GM19397 (cell line): ENCODE data around the gene GJD3.
"Not testable (repeated sequence)": the region's sequence is repeated elsewhere in the genome, so short reads cannot be mapped to it uniquely, and the experiment has no call there.

Experiments
- ATAC-seq: cut with Tn5 transposase; IDR thresholded peaks from one replicate; pipeline ENCODE4 v1.9.1; 2021; ENCODE audit warnings: mild to moderate bottlenecking, moderate library complexity; ENCODE audit not compliant: unreplicated experiment

GJD3 gene, protein sequence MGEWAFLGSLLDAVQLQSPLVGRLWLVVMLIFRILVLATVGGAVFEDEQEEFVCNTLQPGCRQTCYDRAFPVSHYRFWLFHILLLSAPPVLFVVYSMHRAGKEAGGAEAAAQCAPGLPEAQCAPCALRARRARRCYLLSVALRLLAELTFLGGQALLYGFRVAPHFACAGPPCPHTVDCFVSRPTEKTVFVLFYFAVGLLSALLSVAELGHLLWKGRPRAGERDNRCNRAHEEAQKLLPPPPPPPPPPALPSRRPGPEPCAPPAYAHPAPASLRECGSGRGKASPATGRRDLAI

DNA sequence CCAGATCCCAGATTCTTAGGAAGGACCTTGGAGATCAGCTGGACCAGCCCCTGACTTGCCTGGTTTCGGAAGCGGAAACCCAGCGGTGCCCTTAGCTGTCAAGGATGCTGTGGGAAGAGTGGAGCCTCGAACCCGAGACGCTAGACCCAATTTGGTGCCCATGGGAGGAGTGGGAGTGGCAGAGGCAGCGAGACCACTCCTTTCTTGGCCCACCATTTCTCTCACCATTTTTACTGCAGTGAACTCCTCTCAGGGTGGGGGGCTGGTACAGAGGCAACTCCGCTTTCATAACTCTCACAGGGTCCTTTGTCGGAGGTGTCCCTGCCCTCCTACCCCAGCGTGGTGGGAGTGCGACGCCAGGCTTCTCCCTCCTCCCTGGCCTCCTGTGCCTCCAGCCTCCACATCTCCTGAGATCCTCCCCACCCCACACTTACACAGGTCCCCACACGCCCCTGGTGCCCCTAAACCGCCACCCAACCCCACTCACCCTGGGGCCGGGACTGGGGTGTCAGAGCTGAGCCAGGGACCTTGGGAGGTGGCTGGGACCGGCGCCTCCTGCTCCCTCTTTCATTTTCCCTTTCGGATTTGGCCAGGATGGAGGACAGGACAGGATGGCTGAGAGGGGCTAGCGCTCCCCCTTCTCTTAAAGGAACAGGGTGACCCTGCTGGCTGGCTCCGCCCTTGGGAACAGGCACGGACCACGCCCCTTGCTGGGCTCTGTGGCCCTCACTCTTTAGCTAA, at the start of gene GJD3:
Gene GJD3 (minus strand): TSS at position 617 of the 741 bp plus-strand sequence. CDS start 922 bp downstream, outside the sequence.
- no peak for ATAC-seq

DNA sequence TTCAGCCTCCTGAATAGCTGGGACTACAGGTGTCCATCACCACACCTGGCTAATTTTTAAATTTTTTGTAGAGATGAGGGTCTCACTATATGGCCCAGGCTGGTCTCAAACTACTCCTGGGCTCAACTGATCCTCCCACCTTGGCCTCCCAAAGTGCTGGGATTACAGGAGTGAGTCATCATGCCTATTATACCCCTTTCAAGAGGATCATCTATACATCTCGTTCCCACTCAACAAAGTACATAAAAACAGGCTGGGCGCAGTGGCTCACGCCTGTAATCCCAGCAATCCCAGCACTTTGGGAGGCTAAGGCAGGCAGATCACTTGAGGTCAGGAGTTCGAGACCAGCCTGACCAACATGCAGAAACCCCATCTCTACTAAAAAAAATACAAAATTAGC, 49.8 kb upstream of the GJD3 start:
- ATAC-seq = not testable (repeated sequence)

DNA sequence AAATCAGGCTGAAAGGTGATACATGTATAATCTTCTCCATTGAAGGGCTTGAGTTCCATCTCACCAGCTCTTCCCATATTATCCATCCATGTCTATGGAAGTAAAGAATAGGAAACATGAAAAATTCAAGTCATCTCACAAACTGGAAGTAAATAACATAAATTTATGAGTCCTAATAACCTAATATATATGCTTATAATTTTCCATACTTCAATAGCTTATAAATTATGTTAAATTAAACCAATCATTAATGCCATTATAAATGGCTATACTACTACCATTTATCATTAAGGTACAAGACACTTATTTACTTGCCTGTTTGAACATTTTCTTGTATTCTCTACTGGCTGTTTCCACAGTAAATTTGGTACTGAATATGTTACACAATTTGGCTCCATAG, 48.3 kb upstream of the GJD3 start:
- ATAC-seq = no peak

DNA sequence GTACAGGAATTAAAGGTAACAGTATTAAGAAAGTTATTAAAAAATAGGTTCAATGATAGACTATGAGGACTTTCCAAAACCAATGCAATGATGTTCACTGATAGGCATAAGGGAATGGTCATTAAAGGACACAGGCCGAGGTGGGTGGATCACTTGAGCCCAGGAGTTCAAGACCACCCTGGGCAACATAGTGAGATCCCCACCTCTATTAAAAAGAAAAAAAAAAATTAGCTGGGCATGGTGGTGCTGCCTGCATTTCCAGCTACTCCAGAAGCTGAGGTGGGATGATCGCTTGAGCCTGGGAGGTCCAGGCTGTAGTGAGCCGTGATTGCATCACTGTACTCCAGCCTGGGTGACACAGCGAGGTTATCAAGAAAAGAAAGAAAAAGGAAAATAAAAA, 47.3 kb upstream of the GJD3 start:
- ATAC-seq = no peak

DNA sequence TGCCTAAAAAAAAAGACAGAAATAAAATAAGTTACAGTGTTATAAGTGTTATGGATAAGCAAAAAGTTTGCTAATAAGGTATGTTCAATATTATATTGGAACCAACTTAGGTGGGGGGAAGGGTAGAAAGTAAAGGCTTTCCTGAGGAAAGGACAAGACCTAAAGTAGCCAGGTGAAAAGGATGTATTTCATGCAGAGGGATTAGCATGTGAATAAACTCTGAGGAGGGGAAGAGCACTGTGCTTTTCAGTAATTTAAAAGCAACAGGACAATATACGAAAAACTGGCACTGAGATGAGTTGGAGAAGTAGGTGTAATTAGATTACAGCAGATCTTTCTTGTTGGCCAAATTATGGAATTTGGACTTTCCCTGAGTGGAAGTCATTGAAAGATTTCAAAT, 45.5 kb upstream of the GJD3 start:
- ATAC-seq = no peak

DNA sequence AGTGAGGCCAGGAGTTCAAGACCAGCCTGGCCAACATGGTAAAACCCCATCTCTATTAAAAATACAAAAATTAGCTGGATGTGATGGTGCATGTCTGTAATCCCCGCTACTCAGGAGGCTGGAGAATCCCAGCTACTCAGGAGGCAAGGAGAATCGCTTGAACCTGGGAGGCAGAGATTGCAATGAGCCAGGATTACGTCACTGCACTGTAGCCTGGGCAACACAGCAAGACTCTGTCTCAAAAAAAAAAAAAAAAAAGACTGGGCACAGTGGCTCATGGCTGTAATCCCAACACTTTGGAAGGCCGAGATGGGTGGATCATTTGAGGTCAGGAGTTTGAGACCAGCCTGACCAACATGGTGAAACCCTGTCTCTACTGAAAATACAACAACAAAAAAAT, 45.0 kb upstream of the GJD3 start:
- ATAC-seq = not testable (repeated sequence)

DNA sequence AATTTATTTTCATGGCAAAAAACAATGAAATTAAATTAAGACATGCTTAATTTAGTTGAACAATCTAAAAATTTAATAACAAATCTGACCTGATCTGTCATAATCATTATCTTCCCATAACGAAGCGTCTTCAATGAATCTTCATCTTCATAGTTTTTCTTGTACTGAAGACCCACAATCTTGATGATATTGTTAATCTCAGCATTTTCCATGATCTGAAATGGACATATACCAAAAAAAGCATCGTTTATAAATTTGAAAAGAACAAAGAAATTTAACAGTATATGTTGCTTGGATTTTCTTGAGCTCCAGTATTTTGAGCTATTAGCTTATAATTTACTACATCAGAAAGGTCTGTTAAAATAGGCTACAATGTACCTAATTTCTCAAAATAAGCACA, 42.9 kb upstream of the GJD3 start:
- no peak for ATAC-seq

DNA sequence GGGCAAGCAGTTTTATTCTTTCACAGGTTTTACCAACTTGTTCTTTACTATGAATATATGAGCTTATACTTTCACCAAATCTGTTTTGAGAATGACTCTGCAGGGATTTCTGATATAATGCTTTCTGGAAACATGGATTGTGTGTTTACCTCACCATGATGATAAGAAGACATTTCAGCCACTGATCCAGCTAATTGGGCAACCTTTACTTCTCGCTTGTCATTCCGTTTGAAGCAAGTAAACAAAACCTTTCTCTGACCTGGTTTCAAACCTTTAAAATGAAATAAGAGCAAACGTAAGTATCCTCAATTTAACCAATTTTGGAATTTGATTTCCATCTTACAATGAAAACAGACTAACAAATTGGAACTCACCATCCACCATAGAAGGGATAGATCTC, 39.5 kb upstream of the GJD3 start:
- ATAC-seq = no peak

DNA sequence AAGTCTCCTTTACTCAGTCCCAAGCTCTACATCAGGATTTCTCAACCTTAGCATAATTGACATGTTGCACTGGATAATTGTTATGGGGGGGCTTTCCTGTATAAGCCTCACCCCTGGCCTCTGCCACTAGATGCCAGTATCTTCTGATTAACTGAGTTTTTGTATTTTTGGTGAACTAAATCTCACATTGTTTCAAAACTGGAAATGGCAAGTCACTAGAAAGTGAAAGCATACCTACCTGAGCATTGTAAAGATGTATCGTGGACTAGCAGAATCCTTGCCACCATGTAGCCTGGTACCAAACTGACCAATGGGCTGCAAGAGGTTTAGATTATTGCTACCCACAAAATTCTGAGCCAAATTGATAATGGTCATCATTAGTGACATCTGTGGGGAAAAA, 38.1 kb upstream of the GJD3 start:
- no peak for ATAC-seq

DNA sequence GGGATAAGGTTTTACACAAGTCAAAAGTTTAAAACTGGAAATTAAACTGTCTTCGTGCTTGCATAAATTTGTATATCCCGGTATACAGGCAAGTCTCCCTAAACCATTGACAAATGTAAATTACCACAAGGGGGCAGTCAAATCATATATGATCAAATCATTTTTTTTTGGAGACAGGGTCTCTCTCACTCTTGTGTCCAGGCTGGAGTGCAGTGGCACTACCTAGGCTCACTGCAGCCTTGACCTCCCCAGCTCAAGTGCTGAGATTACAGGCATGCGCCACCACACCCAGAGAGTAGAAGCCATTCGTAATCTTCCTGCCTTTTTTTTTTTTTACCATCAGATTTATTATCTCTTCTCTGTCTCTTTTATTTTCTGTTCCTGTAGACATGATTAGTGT, 34.6 kb upstream of the GJD3 start:
- ATAC-seq = no peak

DNA sequence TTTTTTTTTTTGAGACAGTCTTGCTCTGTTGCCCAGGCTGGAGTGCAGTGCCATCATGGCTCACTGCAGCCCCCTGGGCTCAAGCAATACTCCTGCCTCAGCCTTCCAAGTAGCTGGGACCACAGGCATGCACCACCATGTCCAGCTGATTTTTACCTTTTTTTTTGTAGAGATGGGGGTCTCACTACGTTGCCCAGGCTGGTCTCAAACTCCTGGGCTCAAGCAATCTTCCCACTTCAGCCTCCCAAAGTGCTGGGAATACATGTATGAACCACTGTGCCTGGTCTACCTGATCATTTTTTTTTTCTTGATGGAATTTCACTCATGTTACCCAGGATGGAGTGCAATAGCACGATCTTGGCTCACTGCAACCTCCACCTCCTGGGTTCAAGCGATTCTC, 22.0 kb upstream of the GJD3 start:
- ATAC-seq = not testable (repeated sequence)

DNA sequence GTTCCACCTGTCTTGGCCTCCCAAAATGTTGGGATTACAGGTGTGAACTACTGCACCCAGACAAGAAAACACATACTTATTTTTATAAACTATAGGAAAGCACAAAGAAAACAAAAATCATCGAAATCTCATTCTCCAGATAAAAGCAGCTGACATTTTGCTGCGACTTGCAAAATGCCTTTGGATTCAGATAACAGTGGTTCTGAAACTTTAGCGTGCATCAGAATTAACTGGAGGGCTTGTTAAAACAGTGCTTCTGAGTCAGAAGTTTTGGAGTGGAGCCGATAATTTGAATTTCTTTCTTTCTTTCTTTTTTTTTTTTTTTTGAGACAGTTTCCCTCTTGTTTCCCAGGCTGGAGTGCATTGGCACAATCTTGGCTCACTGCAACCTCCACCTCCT, 17.7 kb upstream of the GJD3 start:
- ATAC-seq = no peak

DNA sequence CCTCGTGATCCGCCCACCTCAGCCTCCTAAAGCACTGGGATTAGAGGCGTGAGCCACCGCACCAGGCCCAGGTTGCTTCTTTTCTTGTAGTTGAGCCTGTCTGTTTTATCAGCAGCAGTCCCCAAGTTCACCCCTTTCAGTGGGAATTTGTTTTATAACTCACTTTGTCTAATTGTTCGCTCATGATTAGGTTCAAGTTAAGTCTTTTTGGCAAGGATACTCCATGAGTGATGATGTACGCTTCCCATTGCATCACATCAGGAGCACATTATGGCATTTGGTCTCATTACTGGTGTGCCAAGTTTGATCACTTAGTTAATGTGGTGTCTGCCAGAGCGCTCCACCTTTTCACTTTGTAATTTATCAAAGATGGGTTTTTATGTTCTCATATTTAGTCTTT, 14.4 kb upstream of the GJD3 start:
- no peak for ATAC-seq

DNA sequence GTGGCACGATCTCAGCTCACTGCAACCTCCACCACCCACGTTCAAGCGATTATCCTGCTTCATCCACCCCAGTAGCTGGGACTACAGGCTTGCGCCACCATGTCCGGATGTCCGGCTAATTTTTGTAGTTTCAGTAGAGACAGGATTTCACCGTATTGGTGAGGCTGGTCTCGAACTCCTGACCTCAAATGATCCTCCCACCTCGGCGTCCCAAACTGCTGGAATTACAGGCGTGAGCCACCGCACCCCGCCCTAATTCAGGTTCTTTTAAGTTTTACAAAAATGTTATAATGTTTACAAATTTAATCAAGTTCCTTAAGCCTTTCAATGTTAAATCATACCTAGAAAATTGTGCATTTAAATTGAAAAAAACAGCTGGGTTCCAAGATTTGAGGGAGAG, 13.3 kb upstream of the GJD3 start:
- ATAC-seq = no peak

DNA sequence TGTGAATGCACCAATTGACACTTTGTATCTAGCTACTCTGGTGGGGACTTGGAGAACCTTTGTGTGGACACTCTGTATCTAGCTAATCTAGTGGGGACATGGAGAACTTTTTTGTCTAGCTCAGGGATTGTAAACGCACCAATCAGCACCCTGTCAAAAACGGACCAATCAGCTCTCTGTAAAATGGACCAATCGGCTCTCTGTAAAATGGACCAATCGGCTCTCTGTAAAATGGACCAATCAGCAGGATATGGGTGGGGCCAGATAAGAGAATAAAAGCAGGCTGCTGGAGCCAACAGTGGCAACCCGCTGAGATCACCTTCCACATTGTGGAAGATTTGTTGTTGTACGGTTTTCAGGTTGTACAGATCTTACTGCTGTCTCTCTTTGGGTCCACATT, 12.0 kb upstream of the GJD3 start:
- ATAC-seq = not testable (repeated sequence)

DNA sequence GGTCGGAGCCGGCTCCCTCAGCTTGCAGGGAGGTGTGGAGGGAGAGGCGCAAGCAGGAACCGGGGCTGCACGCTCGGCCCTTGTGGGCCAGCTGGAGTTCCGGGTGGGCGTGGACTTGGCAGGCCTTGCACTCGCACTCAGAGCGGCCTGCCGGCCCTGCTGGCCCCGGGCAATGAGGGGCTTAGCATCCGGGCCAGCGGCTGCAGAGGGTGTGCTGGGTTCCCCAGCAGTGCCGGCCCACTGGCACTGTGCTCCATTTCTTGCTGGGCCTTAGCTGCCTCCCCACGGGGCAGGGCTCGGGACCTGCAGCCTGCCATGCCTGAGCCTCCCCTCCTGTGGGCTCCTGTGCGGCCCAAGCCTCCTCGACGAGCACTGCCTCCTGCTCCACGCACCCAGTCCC, 11.2 kb upstream of the GJD3 start:
- not testable (repeated sequence) for ATAC-seq

DNA sequence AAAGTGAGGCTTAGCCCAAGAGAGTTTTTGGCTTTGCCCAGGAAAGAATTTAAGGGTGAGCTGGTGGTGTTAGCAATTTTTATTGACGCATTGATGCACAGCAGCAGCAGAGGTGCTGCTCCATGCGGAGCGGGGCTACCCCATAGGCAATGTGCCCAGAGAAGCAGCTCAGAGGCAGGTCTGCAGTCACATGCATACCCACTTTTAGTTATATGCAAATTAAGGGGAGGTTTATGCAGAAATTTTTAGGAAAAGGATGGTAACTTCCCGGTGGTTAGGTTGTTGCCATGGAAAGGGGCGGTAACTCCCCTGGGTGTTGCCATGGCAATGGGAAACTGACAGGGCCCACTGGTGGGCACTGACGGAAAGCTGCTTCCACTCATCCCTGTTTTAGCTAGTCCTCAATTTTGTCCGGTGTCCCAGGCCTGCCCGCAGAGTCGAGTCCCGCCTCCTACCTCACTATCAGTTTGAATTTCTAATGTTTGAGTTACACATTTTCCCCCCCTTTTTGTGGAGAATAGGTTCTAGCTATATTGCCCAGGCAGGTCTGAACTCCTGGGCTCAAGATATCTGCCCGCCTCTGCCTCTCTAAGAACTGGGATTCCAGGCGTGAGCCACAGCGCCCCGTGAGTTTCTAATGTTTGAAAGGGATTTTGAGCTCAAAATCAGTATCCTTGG, 10.4 kb upstream of the GJD3 start:
- no peak for ATAC-seq

DNA sequence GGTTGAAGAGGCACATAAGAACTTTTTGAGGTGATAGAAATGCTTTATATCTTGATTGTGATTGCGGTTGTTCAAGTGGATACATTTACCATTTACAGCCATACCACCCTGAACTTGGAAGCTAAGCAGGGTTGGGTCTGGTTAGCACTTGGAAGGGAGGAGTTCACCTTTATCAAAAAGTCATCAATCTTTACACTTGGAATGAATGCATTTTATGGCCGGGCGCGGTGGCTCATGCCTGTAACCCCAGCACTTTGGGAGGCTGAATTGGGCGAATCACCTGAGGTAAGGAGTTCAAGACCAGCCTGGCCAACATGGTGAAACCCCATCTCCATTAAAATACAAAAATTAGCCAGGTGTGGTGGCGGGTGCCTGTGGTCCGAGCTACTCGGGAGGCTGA, 9.5 kb upstream of the GJD3 start:
- no peak for ATAC-seq

DNA sequence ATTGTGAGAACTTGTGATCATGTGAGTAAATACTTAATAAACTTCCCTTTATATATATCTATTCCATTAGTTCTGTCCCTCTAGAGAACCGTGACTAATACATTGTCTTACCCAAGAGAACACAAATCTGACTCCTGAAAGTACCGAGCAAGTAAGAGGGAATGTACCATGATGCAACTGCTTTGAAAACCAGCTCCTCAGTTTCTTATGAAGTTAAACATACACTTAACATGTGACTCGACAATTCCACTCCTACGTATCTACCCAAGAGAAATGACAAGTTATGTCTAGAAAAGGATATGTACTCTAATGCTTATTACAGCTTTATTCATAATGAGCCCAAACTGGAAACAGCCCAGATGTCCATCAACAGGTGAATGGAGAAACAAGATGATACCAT, 8.8 kb upstream of the GJD3 start:
- ATAC-seq = no peak

DNA sequence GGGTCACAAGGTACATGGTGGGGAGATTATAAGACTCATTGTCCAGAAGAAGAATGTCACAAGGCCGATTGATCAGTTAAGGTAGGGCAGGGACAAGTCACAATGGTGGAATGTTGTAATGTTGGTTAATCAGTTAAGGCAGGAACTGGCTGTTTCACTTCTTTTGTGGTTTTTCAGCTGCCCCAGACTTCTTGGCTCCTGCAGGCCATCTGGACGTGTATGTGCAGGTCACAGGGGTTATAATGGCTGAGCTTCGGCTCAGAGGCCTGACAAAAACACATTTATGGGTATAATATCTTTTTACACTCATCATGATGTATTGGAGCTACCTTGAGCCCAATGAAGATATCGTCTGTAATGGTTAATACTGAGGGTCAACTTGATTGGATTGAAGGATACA, 8.1 kb upstream of the GJD3 start:
- ATAC-seq = not testable (repeated sequence)

DNA sequence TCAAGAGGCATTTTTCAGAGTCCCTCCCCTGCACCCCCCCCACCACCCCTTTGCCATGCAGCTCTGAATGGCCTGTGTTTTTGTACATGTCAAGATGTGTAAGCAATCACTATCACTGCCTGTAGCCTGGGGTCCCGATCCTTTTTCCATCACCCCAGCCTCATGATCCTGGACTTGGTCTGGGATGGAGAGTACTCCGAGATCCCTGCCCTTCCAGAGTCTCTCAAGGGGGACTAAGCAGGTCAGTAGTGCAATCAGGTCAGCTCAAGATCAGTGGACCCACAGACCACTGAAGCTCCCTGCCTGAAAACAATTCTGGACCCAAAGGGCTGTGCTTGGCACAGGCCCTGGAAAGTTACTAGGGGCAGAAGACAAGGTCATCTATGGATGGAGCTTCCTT, 7.5 kb upstream of the GJD3 start:
- ATAC-seq = no peak
